ENCODE data around the gene DNAH3.
"Not testable (repeated sequence)": the region's sequence is repeated elsewhere in the genome, so short reads cannot be mapped to it uniquely, and the experiment has no call there.

Gene DNAH3

DNA sequence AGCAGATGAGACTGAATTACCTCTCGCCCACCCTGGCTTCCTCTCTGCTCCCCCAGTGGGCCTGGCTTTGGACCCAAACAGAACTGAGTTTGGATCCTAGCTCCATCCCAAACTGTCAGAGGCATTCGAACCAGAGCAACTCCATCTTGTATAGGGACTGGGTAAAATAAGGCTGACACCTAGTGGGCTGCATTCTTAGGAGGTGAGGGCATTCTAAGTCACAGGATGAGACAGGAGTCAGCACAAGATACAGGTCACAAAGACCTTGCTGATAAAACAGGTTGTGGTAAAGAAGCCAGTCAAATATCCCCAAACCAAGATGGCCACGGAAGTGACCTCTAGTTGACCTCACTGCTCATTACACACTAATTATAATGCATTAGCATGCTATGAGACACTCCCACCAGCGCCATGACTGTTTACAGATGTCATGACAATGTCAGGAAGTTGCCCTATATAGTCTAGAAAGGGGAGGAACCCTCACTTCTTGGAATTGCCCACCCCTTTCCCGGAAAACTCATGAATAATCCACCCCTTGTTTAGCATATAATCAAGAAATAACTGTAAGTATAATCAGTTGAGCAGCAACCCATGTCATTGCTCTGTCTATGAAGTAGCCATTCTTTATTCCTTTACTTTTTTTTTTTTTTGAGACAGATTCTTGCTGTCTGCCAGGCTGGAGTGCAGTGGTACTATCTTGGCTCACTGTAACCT is 205.6 kb downstream of the DNAH3 start:
- DNase-seq (ENCODE audit: low spot score): no peak

DNA sequence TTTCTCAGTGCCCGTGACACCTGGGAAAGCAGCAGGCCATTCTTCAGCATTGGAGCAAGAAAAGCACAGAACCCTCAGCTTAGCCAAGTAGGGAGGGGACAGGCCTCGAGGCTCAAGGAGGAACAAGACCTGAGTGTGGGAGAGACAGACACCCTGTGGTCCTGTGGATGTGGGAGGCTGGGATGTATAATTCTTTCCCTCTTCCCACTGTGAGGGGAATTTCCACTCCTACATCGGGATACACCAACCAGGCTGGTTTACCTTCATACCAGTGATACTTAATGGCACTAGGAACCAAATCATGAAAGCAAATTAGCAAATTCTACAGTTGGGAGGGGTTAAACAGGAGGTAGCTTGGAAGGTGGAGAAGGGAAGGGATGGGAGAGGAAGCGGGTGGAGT is 208.4 kb downstream of the DNAH3 start:
- no peak for DNase-seq (ENCODE audit: low spot score)

DNA sequence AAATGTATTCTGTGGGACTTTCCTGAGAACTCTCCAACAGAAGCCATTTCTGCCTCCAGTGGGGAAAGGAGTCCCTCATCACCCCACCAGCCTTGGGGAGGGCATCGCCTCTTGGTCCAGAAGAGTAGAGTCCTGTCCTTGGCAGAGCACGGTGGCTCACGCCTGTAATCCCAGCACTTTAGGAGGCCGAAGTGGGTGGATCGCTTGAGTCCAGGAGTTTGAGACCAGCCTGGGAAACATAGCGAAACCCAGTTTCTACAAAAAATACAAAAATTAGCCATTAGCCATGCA is 209.1 kb downstream of the DNAH3 start:
- no peak for DNase-seq (ENCODE audit: low spot score)

DNA sequence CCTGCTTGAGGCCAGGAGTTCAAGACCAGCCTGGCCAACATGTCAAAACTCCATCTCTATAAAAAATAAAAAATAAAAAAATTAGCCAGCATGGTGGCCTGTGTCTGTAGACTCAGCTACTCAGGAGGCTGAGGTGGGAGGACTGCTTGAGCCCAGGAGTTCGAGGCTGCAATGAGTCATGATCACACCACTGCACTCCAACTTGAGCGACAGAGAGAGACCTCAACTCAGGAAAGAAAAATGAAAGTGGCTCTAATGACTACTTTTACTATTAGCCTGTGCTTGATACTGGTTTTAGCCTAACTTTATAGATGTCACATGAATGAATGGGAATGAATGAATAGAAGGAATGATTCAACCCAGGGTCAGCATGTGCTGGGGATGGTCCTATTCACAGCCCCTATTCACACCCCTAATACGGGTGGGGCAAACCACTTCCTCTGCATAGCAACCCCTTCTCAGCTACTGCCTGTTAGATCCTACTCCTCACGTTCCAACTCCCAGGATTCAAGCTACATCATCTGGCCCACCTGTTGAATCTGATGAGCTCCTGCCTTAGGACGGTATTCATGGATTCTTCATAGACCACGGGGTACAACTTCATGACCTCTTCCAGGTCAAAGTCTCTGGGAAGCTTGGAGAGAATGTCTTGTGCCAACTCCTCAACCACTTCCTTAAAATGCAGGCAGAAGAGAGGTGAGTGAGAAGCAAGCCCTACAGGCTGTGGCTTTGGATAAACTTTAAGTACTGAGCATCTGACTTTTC is 209.6 kb downstream of the DNAH3 start:
- DNase-seq (ENCODE audit: low spot score): no peak

DNA sequence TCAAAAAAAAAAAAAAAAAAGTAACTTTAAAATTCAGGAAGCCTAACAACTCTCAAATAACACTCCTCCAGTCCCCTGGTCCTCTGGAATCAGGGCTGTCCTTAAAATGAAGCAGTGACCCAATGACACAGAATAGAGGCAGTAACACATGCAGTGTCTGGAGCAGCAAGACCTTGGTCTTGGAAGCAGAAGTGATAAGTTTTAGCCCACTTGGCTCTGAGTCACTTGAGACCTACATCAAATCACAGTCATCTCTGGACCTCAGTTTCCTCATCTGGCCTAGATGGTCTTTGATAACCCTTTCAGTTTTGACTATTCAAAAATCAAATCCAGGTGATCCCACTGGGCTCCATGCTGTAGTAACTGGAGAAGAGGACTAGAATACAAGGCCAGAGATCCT is 211.0 kb downstream of the DNAH3 start:
- DNase-seq (ENCODE audit: low spot score): no peak

DNA sequence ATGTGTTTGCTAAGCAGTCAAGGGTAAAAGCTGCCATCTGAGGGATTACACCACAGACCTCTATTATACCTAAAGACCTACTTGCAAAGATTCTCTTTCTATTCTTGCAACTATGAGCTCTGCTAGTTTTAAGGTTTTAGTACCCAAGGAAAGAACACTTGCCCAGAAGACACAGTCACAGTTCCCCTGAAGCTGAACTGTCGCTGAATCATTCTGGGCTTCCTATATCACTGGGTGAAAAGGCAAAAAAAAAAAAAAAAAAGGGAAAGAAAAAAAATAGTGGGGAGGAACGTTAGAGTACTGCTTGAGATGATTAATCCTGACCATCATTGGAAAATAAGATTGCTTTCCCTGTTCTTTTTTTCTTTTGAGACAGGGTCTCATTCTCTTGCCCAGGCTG is 212.2 kb downstream of the DNAH3 start:
- DNase-seq (ENCODE audit: low spot score): no peak

DNA sequence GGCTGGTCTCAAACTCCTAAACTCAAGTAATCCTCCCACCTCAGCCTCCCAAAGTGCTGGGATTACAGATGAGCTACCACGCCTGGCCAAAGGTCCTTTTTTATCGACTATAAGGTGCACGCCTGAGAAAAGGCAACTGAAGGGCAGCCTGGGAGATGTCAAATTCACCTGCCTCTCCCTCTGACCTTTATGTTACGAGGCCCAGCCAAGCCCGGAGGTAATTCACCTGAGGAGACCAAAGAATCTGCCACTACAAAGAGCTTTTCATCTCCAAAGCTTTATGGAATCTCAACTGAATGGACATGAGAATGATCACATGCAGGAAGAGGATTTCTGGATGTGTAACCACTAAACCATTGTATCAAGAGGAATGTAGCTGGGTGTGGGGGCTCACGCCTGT is 212.9 kb downstream of the DNAH3 start:
- DNase-seq (ENCODE audit: low spot score): no peak

DNA sequence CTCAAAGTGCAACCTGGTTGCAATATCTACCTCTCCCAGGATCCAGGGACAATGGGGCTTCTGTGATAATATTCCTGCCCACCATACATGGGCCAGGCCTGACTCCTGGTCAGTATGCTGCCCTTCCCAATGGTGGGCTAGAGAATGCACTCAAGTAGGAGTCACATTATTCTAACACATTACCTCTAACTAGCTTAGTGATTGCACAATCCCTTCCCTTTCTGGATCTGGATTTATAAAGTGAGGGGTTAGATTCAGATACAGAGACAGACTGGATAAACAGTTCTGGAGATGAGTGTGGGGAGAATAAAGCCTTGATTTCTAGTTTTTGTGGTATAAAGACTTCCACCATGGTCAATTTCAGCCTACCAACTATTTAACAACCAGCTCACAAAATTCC is 217.1 kb downstream of the DNAH3 start:
- DNase-seq (ENCODE audit: low spot score): no peak

DNA sequence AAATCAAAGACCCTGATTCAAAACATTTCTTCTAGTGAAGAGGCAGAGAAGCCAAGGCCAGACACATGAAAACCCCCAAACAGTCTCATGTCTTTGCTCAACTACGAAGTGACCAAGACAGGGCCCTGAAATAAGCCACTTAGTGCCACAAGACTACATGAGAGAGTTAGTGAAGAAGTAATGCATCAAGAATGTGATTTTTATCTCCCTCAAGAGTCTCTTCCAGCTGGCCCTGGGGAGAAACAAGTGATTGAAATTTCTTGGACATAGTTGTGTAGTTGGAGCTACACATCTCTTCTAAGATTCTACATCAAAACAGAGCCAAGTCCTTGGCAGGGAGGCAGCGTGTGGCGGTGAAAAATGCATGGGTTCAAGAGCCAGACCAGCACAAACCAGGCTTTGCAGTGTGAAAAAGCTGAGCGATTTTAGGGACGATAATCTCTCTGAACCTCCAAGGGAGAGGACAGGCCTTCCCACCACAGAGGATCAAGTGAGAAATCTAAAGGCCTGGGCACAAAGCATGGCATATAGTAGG is 219.5 kb downstream of the DNAH3 start:
- DNase-seq (ENCODE audit: low spot score): no peak

DNA sequence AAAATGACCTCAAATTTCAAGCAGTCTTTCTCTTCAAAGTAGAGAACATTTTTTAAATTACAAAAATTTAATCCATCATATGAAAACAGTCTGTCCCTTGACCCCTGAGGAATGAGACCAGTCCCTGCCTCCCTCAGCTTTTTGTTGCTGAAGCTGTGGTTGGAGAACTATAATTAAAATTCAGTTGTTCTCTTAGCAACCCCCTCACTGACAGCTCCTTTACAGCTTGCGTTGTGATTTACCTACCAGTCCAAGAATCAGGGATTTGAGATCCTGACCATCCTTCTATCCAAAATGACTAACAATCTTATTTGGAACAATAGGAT is 220.3 kb downstream of the DNAH3 start:
- no peak for DNase-seq (ENCODE audit: low spot score)

DNA sequence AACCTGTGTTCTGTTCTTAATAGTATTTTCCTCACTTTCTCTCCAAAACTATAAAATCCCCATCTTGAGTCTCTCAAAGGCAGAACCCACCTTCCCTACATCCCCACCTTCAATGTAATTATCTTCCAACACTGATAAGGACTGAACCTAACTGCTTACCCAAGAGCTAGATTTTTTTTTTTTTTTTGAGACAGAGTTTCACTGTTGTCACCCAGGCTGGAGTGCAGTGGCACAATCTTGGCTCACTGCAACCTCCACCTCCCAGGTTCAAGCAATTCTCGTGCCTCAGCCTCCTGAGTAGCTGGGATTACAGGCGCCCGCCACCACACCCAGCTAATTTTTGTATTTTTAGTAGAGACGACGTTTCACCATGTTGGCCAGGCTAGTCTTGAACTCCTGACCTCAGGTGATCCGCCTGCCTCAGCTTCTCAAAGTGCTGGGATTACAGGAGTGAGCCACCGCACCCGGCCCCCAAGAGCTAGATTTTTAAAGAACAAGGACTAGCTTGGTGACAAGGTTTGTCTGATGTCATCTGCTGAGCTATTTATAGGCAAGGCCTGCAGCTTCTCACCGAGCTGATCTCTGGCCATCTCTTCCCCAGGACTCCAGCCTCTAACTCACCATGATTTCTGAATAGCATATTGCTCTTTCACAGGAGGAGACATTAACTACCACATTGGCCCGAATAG is 220.8 kb downstream of the DNAH3 start:
- DNase-seq (ENCODE audit: low spot score): not testable (repeated sequence)

DNA sequence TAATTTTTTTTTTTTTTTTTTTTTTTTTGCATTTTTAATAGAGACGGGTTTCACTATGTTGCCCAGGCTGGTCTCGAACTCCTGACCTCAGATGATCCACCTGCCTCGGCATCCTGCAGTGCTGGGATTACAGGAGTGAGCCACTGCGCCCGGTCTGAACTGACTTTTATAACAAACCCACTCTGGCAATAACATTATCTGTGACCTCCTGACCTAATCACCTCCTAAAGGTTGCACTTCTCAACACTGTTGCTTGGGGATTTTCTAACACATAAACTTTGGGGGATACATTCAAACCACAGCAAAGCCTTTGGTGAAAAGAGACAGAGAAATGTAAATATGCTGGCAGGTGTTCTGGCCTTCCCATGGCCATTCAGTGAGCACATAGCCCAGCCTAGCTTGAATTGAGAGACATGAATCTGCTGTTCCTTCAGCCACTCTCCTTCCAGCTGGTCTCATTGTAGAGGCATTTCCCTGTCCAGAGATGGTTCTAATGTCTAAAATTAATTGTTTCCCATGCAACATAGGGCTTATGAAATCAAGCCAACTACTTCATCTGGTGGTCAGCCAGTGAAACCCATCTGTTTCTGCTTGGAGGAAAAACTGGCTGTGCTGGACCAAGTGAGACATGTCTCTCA is 221.8 kb downstream of the DNAH3 start:
- no peak for DNase-seq (ENCODE audit: low spot score)

DNA sequence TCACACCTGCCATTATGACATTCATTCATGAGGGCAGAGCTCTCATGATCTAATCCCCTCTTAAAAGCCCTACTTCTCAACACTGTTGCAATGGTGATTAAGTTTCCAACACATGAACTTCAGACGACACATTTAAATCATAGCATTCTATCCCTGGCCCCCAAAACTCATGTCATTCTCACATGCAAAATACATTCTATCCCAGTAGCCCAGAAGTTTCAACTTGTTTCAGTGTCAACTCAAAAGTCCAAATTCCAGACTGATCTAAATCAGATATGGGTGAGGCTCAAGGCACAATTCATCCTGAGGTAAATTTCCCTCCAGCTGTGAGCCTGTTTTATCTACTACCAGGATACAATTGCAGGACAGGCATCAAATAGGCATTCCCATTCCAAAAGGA is 224.9 kb downstream of the DNAH3 start:
- DNase-seq (ENCODE audit: low spot score): no peak

DNA sequence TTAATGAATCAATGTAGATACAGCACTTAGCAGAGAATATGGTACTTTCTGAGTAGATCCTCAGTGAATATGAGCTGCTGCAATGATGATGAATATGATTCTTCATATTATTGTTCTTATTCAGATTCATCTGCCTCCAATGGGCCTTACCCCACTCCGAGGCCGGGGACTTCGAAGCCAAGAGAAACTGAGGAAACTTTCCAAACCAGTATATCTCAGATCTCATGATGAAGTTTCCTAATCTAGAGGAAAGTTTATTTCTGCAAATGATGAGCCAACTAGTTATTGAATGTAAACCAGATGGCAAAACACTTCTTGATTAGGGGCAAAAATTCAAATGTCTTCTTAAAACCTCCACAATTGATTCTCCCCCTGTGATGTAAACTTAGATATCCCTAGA is 226.8 kb downstream of the DNAH3 start:
- no peak for DNase-seq (ENCODE audit: low spot score)

DNA sequence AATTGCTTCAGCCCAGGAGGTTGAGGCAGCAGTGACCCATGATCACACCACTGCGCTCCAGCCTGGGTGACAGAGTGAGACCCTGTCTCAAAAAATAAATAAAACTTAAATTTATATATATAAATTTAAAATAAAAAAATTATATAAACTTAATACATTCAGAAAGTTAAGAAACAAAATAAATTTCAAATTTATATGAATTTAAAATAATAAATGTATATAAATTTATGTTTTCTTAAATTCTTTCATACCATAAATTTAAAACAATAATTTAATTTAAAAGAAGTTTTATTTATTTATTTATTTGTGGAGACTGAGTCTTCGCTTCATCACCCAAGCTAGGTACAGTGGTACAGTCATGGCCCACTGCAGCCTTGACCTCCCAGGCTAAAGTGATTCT is 229.8 kb downstream of the DNAH3 start:
- DNase-seq (ENCODE audit: low spot score): no peak

DNA sequence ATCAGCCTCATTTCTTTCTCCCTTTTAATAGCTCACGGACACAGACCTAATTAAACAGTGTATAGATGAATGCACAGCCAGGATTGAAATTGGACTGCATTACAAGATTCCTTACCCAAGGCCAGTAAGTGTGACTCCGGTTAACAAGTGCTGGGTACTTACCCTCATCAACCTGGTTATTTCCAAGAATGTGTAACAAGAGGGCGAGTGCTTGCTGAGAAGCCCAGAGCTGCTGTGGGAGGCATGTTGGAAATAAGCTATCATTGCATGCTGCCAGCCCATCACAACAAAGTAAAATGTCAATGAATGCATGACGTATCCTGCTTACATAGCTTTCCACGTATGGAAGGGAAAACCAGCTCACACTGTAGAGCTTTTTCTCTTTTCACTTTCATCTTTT is 230.6 kb downstream of the DNAH3 start:
- DNase-seq (ENCODE audit: low spot score): no peak

DNA sequence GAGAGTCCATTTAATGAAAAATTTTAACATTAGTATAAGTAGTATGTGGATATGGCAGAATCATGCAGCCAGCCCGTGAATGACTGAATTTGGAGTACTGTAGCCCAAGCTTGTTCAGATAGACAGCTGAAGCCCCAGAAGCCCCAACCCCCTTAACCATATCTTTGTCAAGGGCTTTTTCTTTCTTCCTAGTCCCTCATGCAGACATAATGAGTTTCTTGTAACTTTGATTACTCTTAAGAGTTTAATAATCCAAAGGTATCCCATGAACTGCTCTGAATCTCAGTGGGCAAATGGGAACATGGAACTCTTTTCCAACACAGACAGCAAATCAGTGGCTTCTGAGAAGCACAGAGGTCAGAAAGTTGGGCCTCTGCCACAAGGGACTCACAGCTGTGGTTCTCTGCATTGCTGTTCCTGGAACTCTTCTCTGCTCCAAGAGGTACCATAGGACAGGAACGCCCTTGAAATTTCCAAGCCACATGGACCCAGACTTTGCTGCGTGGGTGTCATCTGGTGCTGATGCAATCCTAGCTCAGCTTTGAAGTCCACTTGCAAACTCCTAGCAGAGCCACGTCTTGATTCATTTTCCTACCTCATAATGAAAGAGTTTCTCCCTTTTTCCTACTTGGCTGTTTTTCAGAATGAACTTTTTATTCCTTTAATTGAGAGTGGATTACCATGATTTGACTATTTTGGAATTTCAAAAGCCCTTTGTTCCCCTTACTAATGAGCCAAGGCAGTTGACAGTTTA is 232.0 kb downstream of the DNAH3 start:
- no peak for DNase-seq (ENCODE audit: low spot score)

DNA sequence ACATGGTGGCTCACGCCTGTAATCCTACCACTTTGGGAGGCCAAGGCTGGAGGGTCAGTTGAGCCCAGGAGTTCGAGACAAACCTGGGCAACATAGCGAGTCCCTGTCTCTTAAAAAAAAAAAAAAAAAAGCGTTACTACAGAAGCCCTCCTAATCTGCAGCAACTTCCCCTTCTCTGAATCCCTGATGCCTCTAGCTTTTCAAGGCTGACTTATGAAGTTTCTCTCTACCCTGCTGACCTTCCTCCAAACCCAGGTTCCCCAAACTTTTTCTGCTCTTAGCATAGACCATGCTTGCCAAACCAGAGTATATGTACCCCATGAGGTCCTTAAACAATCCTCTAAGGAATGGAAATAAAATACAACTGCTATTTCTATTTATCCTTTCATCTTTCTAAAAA is 233.7 kb downstream of the DNAH3 start:
- DNase-seq (ENCODE audit: low spot score): no peak

DNA sequence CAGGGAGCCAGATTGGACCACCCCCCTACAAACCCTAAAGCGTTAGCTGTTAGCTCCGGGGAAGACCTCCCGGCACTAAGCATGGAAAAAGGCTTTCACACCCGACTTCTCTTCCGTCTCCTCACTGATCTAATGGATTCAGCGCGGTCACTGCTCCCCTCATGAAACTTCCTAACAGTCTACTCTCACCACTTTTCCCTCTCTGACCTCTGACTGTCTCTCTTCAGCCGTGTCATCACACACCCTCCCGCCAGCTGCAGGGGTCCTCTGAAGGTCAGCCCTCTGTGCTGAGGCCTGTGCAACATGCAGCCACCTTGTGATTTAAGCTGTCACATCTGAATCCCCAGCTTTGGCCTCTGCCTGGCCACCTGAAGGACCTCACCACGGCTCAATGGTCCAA is 234.4 kb downstream of the DNAH3 start:
- DNase-seq (ENCODE audit: low spot score): no peak

DNA sequence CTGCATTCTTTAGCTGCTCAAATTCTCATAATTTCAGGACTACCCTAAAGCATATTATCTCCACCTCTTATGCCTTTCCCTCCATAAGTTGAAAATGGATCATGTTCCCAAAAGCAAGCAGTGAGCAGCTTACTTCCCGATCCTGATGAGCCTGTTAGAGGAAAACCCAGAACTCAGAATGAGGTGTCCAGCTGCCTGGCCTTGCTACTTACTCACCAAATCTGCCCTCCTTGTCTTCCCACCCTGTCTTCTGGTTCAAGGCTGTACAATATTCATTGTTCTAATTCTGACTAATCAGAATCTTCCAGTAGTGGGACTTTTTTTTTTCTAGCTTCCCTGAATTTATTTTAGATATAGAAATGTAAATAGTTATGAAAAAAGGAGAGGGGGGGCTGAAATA is 239.3 kb downstream of the DNAH3 start:
- DNase-seq (ENCODE audit: low spot score): no peak

DNA sequence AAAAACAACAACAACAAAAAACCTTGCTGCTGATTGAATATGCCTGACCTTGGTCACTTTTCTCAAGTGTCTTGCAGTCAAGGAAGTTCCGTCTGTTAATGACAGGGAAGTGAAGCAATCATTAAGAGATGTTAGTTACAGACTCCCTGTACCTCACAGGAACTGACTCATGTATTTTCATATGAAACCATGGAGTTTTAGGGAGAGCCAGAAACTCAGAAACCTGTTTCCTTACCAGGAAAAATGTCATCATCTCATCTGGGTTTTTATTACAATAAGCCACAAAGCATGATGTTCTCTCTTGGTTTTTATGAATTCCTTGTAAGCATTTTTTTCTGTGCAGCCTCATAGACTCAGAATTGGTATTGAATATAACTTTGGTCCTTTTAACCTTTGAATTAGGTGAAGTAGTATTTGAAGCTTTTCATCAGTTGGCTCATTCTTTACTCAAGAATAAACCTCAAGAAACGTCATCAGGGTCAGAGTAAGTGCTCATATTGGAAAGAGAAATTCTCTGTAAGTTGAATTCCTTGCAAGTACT is 239.8 kb downstream of the DNAH3 start:
- DNase-seq (ENCODE audit: low spot score): no peak

Measured in germinal center (tissue), 1 donor.